ENCODE data around the gene GDF2.

Gene GDF2

GRCh38 chr10:47277352-47278151 is 44.7 kb upstream of the GDF2 start:
- no peak for DNase-seq (ENCODE audit: low read depth in 1 of 2, low spot score in 1 of 2)
- Histone ChIP-seq H3K4me3 (replicated peaks; ENCODE audit: insufficient read depth, low read length) (no peak overlapping the region), H3K27me3 (ENCODE audit: insufficient read depth, poor library complexity, severe bottlenecking) (no peaks in the 10 kb centered on the region), H3K27ac (replicated peaks) (no peak overlapping the region)
- TF ChIP-seq GABPA (IDR thresholded peaks at IDR 0.05; ENCODE audit: low read depth), result no peak
- TF ChIP-seq POLR2AphosphoS5 (IDR thresholded peaks at IDR 0.05; ENCODE audit: low read depth), result no peak
- TF ChIP-seq CTCF (IDR thresholded peaks at IDR 0.05; ENCODE audit: insufficient read depth, low read length), result no peak
- no peak for TF ChIP-seq SPI1 (IDR thresholded peaks at IDR 0.05; ENCODE audit: borderline replicate concordance, low read depth)
- TF ChIP-seq, protein P1, sequence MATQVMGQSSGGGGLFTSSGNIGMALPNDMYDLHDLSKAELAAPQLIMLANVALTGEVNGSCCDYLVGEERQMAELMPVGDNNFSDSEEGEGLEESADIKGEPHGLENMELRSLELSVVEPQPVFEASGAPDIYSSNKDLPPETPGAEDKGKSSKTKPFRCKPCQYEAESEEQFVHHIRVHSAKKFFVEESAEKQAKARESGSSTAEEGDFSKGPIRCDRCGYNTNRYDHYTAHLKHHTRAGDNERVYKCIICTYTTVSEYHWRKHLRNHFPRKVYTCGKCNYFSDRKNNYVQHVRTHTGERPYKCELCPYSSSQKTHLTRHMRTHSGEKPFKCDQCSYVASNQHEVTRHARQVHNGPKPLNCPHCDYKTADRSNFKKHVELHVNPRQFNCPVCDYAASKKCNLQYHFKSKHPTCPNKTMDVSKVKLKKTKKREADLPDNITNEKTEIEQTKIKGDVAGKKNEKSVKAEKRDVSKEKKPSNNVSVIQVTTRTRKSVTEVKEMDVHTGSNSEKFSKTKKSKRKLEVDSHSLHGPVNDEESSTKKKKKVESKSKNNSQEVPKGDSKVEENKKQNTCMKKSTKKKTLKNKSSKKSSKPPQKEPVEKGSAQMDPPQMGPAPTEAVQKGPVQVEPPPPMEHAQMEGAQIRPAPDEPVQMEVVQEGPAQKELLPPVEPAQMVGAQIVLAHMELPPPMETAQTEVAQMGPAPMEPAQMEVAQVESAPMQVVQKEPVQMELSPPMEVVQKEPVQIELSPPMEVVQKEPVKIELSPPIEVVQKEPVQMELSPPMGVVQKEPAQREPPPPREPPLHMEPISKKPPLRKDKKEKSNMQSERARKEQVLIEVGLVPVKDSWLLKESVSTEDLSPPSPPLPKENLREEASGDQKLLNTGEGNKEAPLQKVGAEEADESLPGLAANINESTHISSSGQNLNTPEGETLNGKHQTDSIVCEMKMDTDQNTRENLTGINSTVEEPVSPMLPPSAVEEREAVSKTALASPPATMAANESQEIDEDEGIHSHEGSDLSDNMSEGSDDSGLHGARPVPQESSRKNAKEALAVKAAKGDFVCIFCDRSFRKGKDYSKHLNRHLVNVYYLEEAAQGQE (IDR thresholded peaks at IDR 0.05; ENCODE audit: insufficient replicate concordance, low read depth), result no peak

DNA sequence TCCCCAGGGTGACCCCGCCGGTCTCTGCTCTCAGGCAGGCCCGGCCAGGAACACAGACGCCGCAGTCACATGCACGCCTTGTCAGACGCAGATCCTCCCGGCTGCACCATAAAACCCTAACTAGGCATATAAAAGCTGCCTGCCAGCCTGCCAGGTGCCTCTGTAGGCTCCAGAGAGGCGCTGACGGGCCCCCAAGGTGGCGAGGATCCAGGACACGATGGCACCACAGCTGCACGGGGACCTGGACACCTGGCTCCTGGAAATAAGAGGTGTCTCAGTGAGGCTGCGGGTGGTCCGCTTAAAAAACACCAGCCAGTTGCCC is 44.1 kb upstream of the GDF2 start:
- DNase-seq (ENCODE audit: low read depth in 1 of 2, low spot score in 1 of 2), result no peak
- H3K27me3 ChIP-seq (ENCODE audit: insufficient read depth, poor library complexity, severe bottlenecking), result no peaks in the 10 kb centered on the region
- TF ChIP-seq CTCF (IDR thresholded peaks at IDR 0.05; ENCODE audit: insufficient read depth, low read length) (no peak), SPI1 (IDR thresholded peaks at IDR 0.05; ENCODE audit: borderline replicate concordance, low read depth) (no peak), POLR2AphosphoS5 (IDR thresholded peaks at IDR 0.05; ENCODE audit: low read depth) (no peak), GABPA (IDR thresholded peaks at IDR 0.05; ENCODE audit: low read depth) (no peak)
- TF ChIP-seq, protein P1 (IDR thresholded peaks at IDR 0.05; ENCODE audit: insufficient replicate concordance, low read depth), result no peak
- no peak overlapping the region for H3K4me3 ChIP-seq (replicated peaks; ENCODE audit: insufficient read depth, low read length)
- no peak overlapping the region for H3K27ac ChIP-seq (replicated peaks)

DNA sequence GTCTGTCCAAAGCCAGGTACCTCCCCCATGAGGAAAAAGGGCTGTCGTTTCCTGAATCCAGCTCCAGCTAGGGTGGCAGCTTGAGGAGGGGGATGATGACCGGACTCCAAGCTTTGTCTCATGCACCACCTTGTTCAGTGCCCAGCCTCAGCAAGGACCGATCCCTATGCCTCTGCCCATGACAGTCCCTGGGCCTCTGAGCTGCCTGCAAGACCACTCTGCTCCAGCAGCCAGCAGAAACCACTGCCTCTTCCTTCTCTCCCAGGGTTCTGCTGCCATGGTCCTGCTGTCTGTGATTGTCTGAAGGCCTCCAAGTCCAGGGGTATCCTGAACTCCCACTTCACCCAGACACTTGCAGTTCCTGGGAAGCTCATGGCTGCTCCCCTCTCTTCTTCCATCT is 43.5 kb upstream of the GDF2 start:
- no peak overlapping the region for H3K27ac ChIP-seq (replicated peaks)
- no peaks in the 10 kb centered on the region for H3K27me3 ChIP-seq (ENCODE audit: insufficient read depth, poor library complexity, severe bottlenecking)
- no peak for DNase-seq (ENCODE audit: low read depth in 1 of 2, low spot score in 1 of 2)
- H3K4me3 ChIP-seq (replicated peaks; ENCODE audit: insufficient read depth, low read length), result no peak overlapping the region
- TF ChIP-seq SPI1 (IDR thresholded peaks at IDR 0.05; ENCODE audit: borderline replicate concordance, low read depth) (no peak), GABPA (IDR thresholded peaks at IDR 0.05; ENCODE audit: low read depth) (no peak), CTCF (IDR thresholded peaks at IDR 0.05; ENCODE audit: insufficient read depth, low read length) (no peak), POLR2AphosphoS5 (IDR thresholded peaks at IDR 0.05; ENCODE audit: low read depth) (no peak)
- TF ChIP-seq, protein P1 (IDR thresholded peaks at IDR 0.05; ENCODE audit: insufficient replicate concordance, low read depth), result no peak
